KOPT-K1 (cell line): ENCODE measurements around the gene SALL4.
"Not testable (repeated sequence)": the region's sequence is repeated elsewhere in the genome, so short reads cannot be mapped to it uniquely, and the experiment has no call there.

ENCODE experiments used
- H3K27ac ChIP-seq: fragments of 200-600 bp; sonication (generic); 2 replicates; pipeline ENCODE4 v1.5.1; 2016; ENCODE audit warnings: antibody characterized with exemption, mild to moderate bottlenecking, low read depth, low read length; ENCODE audit not compliant: poor library complexity, severe bottlenecking
- H3K36me3 ChIP-seq: fragments of 200-600 bp; sonication (generic); 2 replicates; pipeline ENCODE4 v1.5.1; 2017; ENCODE audit warnings: antibody characterized with exemption, mild to moderate bottlenecking, low read length, moderate library complexity; ENCODE audit not compliant: insufficient read depth
- H3K9me3 ChIP-seq: fragments of 200-600 bp; sonication (generic); 2 replicates; pipeline ENCODE4 v1.5.1; 2017; ENCODE audit warnings: antibody characterized with exemption, low read length, mild to moderate bottlenecking; ENCODE audit not compliant: insufficient read depth, poor library complexity, severe bottlenecking

Gene SALL4

DNA sequence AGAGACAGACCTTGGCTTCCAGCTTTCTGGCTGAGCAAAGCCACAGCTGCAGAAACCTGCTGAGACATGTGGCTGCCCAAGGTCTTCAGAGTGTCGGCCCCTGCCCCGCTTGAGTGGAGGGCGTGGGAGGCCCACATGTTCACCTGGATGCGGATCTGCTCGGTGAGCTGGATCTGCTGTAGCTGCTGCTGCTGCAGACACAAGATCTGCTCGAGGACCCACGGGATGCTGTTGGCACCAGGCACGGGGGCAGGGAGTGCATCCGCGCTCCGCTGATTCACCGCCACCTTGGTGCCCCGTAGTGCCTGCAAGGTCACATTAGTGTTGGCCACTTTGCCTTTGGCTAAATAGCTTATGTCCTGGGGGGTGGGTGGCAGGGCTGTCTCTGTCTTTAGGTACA is 10.7 kb downstream of the SALL4 start:
- Histone ChIP-seq H3K9me3 (no peaks in the 10 kb centered on the region), H3K27ac (no peak overlapping the region), H3K36me3 (no peaks in the 10 kb centered on the region)

DNA sequence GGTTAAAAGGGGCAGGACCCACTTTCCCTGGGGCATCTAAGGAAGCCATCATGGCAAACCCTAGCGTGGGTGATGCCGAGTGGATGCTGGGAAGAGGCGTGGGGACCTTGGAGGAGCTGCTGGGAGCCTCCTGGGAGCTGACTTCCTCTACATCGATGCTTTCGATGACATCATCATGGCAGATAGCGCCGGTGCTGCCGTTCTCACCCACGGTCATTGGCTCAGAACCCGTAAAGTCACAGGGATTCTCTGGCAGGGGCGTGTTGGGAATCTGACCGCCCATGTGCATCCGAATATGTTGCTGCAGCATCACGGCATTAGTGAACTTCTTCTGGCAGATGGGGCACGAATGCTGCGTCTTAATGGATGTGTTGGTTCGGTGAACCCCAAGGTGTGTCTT is 12.1 kb downstream of the SALL4 start:
- no peak overlapping the region for H3K27ac ChIP-seq
- no peaks in the 10 kb centered on the region for H3K9me3 ChIP-seq
- H3K36me3 ChIP-seq = no peaks in the 10 kb centered on the region

DNA sequence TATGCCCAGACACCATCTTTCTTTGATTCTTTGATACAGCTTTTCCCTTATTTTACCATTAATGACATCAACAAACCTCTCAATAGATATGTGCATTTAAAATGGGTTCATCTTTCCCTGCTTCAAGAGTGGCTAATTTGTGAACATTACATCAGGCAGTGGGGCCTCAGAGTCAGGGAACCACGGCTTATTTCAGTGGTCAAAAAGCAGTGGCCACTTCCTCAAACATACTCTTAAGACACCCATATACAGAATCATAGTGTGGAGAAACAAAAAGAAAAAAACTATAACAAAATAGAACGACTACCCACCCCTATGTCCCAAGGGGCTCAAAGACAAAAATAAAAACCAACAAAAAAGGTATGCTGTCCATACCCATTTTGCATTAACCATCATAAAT is 12.9 kb downstream of the SALL4 start:
- H3K9me3 ChIP-seq = no peaks in the 10 kb centered on the region
- no peaks in the 10 kb centered on the region for H3K36me3 ChIP-seq
- H3K27ac ChIP-seq = no peak overlapping the region

DNA sequence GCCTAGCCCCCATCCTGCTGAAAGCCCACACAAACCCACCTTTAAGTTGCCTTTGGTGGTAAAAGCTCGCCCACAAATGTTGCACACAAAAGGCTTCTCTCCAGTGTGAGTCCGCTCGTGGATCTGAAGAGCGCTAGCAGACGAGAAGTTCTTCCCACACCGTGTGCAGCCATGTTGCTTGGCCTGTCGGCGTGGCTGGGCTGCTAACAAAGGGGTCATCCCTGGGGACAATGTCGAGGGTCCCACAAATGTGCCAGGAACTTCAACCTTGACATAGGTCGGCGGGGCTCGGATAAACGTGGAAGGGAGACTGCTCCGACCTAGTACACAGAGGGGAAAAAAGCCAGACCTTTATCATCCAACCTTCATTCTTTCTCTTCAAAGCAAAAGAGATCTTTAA is 13.5 kb downstream of the SALL4 start:
- H3K36me3 ChIP-seq = no peaks in the 10 kb centered on the region
- no peak overlapping the region for H3K27ac ChIP-seq
- no peaks in the 10 kb centered on the region for H3K9me3 ChIP-seq

DNA sequence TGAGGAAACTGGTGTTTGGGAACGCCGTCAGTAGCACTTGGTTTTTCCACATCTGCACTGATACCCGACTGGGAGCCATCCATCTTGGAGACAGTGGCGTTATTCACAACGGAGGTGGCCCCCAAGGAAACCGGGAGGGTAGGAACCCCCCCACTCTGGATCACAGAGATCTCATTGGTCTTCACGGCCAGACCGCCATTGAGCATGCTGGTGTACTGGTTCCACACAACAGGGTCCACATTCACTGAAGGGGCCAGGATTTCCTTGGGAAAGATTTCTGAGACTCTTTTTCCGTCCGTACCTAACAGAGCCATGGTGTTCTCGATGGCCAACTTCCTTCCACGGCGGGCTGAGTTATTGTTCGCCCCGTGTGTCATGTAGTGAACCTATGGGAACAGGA is 18.0 kb downstream of the SALL4 start:
- Histone ChIP-seq H3K36me3 (no peaks in the 10 kb centered on the region), H3K27ac (no peak overlapping the region), H3K9me3 (peaks cover under 1% of the 10 kb centered on the region)

DNA sequence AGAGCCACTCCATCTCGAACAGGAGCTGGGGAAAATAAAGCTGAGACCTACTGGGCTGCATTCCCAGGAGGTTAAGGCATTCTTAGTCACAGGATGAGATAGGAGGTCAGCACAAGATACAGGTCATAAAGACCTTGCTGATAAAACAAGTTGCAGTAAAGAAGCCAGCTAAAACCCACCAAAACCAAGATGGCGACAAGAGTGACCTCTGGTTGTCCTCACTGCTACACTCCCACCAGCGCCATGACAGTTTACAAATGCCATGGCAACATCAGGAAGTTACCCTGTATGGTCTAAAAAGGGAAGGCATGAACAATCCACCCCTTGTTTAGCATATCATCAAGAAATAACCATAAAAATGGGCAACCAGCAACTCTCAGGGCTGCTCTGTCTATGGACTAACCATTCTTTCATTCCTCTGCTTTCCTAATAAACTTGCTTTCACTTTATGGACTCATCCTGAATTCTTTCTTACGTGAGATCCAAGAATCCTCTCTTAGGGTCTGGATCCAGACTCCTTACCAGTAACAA is 24.0 kb downstream of the SALL4 start:
- H3K36me3 ChIP-seq, H3K9me3 ChIP-seq, H3K27ac ChIP-seq: not testable (repeated sequence)

DNA sequence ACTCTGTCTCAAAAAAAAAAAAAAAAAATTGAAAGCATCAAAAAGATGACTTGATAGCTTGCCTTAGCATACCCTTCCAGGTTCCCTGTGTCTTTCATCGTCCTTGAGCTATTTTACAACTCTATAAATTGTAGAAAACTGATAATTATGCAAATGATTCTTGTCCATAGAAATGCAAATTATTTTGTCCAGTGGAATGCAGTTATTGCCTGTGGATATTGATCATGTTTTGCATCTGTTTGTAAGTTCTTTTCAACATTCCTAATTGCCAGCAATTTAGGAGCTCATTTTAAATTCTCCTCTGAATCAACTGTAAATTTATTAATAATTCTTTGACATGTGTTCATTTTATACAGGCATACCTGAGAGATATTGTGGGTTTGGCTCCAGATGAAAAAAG is 27.1 kb downstream of the SALL4 start:
- Histone ChIP-seq H3K27ac (no peak overlapping the region), H3K9me3 (peaks cover 7% of the 10 kb centered on the region), H3K36me3 (no peaks in the 10 kb centered on the region)

DNA sequence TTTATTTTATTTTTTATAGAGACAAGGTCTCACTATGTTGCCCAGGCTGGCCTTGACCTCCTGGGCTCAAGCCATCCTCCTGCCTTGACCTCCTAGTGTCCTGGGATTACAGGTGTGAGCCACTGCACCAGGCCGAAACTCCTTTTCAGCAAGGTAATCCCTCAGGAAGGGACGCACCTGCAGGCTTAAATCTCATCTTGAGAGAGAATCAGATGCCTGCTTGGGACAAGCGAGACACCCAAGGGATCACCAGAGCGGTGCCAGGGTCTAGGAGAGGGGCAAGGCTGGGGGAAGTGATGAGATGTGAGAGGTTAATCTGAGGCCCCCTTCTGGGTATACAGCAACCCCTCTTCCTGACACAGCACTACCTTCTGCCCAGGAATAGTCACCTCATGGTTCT is 30.1 kb downstream of the SALL4 start:
- H3K9me3 ChIP-seq = no peaks in the 10 kb centered on the region
- no peaks in the 10 kb centered on the region for H3K36me3 ChIP-seq
- no peak overlapping the region for H3K27ac ChIP-seq

DNA sequence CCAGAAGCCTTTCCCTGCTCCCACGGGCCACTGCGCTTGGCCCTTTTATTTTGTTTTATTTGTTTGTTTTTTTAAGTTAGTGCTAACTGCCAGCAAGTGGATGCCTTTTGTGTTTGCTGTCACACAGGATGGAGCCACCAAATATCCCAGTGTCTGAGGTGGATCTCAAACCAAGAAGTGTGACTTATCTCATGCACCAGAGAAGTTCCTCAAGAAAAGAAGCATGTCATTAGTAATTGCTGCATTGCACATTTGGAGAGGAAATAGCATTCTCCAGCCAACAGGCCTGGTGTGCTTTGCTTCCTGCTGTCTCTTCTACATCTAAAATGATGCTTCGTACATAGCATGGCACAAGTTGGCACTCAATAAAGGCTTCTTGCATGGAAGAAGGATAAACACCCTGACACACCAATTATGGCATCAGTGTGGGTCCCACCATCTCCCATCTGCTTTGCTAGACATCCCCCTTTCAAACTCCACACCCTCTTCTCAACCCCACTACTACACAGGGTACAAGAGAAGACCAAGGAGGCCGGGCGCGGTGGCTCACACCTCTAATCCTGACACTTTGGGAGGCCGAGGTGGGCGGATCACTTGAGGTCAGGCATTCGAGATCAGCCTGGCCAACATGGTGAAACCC is 32.2 kb downstream of the SALL4 start:
- no peaks in the 10 kb centered on the region for H3K9me3 ChIP-seq
- H3K27ac ChIP-seq = no peak overlapping the region
- no peaks in the 10 kb centered on the region for H3K36me3 ChIP-seq

DNA sequence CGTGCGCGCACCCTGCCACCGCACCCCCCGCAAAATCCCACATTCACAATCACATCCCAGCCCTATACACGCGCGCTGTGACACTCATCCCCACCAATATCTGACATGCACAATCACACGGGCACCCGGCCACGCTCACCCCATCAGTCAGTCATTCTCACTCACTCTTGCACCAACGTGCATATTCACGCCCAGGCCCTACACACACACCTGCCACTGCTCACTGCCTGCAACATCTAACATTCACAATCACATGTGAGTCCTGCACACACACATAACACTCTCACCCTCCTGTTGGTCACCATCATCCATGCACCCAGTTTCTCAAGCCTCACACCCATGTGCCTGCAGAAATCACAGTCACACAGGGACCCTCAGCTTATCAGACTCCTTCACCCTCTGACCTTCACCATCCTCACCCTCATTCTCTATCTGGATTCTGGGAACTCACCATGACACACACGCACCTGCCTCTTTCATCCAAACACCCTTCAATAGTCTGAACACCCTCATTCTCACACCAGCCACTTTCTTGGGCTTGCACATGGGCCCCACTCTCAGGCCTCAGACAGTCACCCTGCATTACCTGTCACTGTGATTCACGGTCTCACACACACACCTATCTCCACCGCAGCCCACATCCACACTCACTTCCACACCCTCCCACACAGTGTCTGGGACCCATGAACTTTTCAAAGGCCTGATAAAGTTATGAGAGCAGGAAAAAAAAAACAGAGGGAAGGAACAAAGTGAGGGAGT is 33.4 kb downstream of the SALL4 start:
- no peaks in the 10 kb centered on the region for H3K9me3 ChIP-seq
- no peak overlapping the region for H3K27ac ChIP-seq
- H3K36me3 ChIP-seq = no peaks in the 10 kb centered on the region

DNA sequence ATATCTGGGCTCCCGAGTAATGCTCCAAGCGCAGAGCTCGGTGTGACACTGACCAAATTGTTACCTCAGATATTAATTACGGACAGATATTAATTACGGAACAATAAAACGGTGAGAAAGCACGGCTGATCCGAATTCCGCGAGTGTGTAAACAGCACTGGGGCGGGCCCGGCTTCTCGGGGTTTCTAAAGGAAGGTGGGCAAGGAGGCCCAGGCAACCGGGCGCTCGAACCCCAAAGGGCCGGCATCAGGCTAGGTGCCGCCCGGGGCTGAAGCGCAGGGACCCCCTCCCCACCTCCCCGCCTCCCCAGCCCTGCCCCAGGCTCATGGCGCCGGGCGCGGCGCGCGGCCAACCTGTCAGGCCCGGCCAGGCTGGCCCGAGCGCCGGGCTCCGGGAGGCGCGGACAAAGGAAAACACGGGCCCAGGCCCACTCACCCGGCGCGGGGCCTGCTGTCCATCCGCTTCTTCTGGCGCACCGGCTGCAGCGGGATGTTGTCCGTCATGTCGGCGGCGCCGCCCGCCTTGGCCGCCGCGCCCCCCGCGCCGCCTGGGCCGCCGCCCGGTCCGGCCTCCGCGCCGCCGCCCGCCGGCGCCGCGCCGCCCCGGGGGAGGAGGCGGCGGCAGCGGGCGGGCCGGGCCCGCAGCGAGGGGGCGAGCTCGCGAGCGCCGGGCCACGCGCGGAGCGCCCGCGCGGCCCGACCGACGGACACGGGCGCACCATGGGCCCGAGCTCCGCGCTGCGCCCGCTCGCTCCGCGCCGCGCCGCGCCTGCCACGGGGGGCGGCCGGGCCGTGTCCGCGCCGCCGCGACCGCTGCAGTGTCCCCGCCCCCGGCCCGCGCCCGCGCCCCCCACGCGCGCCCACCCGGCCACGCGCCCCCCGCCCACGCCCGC is 34.2 kb downstream of the SALL4 start, which contains the start of gene ATP9A:
ATP9A (minus strand) TSS at position 524 of the 892 bp plus-strand sequence; CDS start at position 503, 21 bp downstream.
- no peak within 1 kb of the TSS for H3K27ac ChIP-seq
- no peaks in the 10 kb centered on the region for H3K9me3 ChIP-seq
- H3K36me3 ChIP-seq = no peaks in the 10 kb centered on the region

DNA sequence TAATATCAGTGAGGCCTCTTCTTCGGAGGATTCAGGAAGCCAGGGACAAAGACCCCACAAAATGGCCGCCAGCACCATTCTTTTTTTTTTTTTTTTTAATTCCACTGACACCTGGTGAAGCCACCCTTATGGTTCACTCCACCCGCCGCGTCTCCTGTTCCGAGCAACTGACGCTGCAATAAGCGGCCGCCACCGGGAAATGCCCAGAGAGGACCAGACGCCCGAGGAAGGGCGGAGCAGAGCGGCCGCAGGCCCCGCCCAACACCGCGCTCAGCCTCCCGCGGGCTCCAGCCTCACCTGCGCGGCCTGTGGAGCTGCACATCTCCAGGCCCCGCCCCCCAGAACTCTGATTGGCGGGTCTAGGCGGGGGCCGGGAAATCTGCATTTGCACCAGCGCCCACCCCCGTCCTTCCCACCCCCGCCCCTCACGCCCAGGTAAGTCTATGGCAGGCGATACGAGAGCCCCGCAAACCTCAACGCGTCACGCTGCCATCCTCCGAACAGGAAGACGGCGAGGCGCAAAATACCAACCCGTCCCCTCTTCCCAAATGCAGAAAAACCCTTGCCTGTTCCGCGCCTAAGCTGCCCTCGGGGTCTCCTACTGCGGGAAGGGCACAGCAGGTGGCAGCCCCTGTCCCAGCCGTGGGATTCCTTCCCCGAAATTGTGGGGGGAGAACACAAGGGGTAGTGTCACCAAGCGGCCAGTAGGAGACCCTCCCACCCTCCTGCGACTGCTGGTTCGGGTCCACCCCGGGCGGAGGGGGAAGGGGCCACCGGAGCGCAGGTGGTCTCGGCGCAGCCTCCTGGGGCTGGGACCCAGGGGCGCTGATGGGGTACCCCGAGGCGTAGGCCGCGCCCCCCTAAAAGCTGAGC is 35.1 kb downstream of the SALL4 start:
- H3K27ac ChIP-seq = no peak overlapping the region
- H3K36me3 ChIP-seq = no peaks in the 10 kb centered on the region
- H3K9me3 ChIP-seq = no peaks in the 10 kb centered on the region

DNA sequence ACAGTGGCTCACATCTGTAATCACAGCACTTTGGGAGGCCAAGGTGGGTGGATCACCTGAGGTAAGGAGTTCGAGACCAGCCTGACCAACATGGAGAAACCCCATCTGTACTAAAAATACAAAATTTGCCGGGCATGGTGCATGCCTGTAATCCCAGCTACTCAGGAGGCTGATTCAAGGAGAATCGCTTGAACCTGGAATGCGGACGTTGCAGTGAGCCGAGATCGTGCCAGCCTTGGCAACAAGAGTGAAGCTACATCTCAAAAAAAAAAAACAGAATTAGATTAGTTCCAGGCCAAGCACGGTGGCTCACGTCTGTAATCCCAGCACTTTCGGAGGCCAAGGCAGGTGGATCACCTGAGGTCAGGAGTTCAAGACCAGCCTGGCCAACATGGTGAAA is 36.9 kb downstream of the SALL4 start:
- not testable (repeated sequence) for H3K9me3 ChIP-seq, H3K36me3 ChIP-seq, H3K27ac ChIP-seq

DNA sequence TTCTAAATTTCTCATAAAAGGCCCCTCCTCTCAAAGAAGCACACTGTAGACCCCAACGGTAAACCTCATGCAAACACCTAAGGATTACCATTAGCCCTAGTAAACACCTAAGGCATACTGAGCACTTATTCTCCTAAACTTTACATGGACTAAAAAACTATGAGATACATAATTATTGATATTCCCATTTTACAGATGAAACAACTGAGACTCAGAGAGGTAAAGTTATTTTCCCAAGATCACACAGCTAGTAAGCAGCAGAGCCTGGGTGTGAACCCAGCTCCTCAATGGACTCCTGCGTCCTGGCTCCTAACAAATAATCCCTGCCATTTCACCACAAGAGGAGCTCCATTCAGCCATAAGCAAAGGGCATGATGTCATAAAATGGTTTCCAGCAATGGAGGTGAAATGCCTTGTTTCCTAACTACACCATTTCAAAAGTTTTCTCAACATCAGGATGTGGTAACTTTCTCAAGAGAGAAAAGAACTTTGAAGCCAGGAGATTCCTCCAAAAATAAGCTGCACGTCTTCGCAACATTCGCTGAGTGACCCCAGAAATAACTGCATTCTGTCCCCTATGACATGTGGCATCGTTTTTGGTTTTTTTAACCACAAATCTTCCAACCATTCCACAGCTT is 38.2 kb downstream of the SALL4 start:
- no peak overlapping the region for H3K27ac ChIP-seq
- no peaks in the 10 kb centered on the region for H3K36me3 ChIP-seq
- H3K9me3 ChIP-seq = no peaks in the 10 kb centered on the region
